HFFc6 (cell line): Measurements from ENCODE around the gene CDC73. TPM values are rescaled to one million over a fixed set of nuclear protein-coding genes. Genes with fewer than 3 reads are reported as not detected.

Experiments
- DNase-seq: peaks from one replicate; pipeline ENCODE4 v3.0.0-alpha.2; 2018
- H3K27ac Mint-ChIP-seq: 2 replicates; pipeline ENCODE4 v1.8.0; 2020; ENCODE audit warnings: mild to moderate bottlenecking, mixed read lengths
- H3K27me3 Mint-ChIP-seq: 2 replicates; pipeline ENCODE4 v1.8.0; 2021; ENCODE audit warnings: mild to moderate bottlenecking, moderate library complexity, mixed read lengths; ENCODE audit not compliant: insufficient read depth
- H3K36me3 Mint-ChIP-seq: 2 replicates; pipeline ENCODE4 v1.8.0; 2021; ENCODE audit warnings: low read depth, mixed read lengths
- H3K4me1 Mint-ChIP-seq: 2 replicates; pipeline ENCODE4 v1.8.0; 2020; ENCODE audit warnings: low read depth, mixed read lengths
- H3K4me3 Mint-ChIP-seq: 2 replicates; pipeline ENCODE4 v1.8.0; 2020; ENCODE audit warnings: mild to moderate bottlenecking, moderate library complexity, mixed read lengths
- H3K9me3 Mint-ChIP-seq: 2 replicates; pipeline ENCODE4 v1.8.0; 2020; ENCODE audit warnings: mild to moderate bottlenecking, mixed read lengths
- CTCF ChIP-seq: fragments of 200-600 bp; sonication (generic); IDR thresholded peaks from 2 replicates; pipeline ENCODE4 v1.5.0; 2021; ENCODE audit warnings: antibody characterized with exemption, mild to moderate bottlenecking
- total RNA-seq, 6 experiments: library from RNA; stranded (reverse); fragmentation: NEBNext Ultra II Directional; extraction: Animal tissue kit (Norgen Biotek cat#: 25700); gene quantifications; 2 replicates in 1 of 6; 3 replicates in 5 of 6; pipeline ENCODE4 v1.2.3, GENCODE V29; 2021

Gene CDC73
- total RNA-seq, 6 experiments from 2014 or later: 62.8 to 71.6 (median 65.2) TPM

- peaks cover 49% of the 10 kb centered on the region for H3K4me1 Mint-ChIP-seq
- TF ChIP-seq CTCF: 0 out of 2 replicates have a peak, but pooled peaks have one; percentile 9
- DNase-seq: no peak
- no peaks in the 10 kb centered on the region for H3K9me3 Mint-ChIP-seq
- no peaks in the 10 kb centered on the region for H3K36me3 Mint-ChIP-seq
- no peak overlapping the region for H3K27ac Mint-ChIP-seq
- H3K27me3 Mint-ChIP-seq: no peaks in the 10 kb centered on the region
- no peak overlapping the region for H3K4me3 Mint-ChIP-seq
These were observed 12.2 kb upstream of the CDC73 start for GRCh38 chr1:193109619-193110018.

GRCh38 chr1:193110246-193110645 lies 11.6 kb upstream of the CDC73 start:
- Mint-ChIP-seq H3K27ac (peak overlapping the region; percentile 87; the same call in 1 of the 2 replicates), H3K27me3 (no peaks in the 10 kb centered on the region), H3K4me1 (peaks cover 54% of the 10 kb centered on the region), H3K4me3 (no peak overlapping the region), H3K36me3 (no peaks in the 10 kb centered on the region), H3K9me3 (no peaks in the 10 kb centered on the region)
- no peak for DNase-seq
- TF ChIP-seq CTCF: no peak

- Mint-ChIP-seq H3K27ac (peak overlapping the region; percentile 87), H3K27me3 (peaks cover under 1% of the 10 kb centered on the region; the same call in 1 of the 2 replicates), H3K4me3 (peak overlapping the region; percentile 14; the same call in 1 of the 2 replicates), H3K4me1 (peaks cover 55% of the 10 kb centered on the region), H3K36me3 (peaks cover under 1% of the 10 kb centered on the region; the same call in 1 of the 2 replicates), H3K9me3 (peaks cover under 1% of the 10 kb centered on the region; the same call in 1 of the 2 replicates)
- TF ChIP-seq CTCF: no peak
- DNase-seq: no peak
These were observed 11.0 kb upstream of the CDC73 start for GRCh38 chr1:193110864-193111263.

GRCh38 chr1:193111641-193112090 lies 10.2 kb upstream of the CDC73 start:
- Mint-ChIP-seq H3K4me1 (peaks cover 59% of the 10 kb centered on the region), H3K9me3 (peaks cover 4% of the 10 kb centered on the region; the same call in 1 of the 2 replicates), H3K27me3 (peaks cover 3% of the 10 kb centered on the region; the same call in 1 of the 2 replicates), H3K4me3 (peak overlapping the region; percentile 77), H3K36me3 (peaks cover 5% of the 10 kb centered on the region; the same call in 1 of the 2 replicates), H3K27ac (peak overlapping the region; percentile 87)
- peak; percentile 83 for DNase-seq
- no peak for TF ChIP-seq CTCF

- Mint-ChIP-seq H3K4me3 (no peak overlapping the region), H3K27me3 (peaks cover 3% of the 10 kb centered on the region), H3K27ac (no peak overlapping the region; the same call in 1 of the 2 replicates), H3K4me1 (peaks cover 59% of the 10 kb centered on the region), H3K36me3 (peaks cover 5% of the 10 kb centered on the region; the same call in 1 of the 2 replicates), H3K9me3 (peaks cover 4% of the 10 kb centered on the region; the same call in 1 of the 2 replicates)
- no peak for DNase-seq
- no peak for TF ChIP-seq CTCF
These were observed 8.4 kb upstream of the CDC73 start for GRCh38 chr1:193113258-193113991.
